GM12874 (cell line): ENCODE results near the gene NTN1.

ENCODE experiments used
- CTCF ChIP-seq: IDR thresholded peaks from 2 replicates; pipeline ENCODE4 v1.5.1; 2011; ENCODE audit warnings: low read depth, mild to moderate bottlenecking, control low read depth, low read length, moderate library complexity; ENCODE audit not compliant: insufficient read depth

NTN1 gene

GRCh38 chr17:9203771-9204425, 182.6 kb downstream of the NTN1 start:
- TF ChIP-seq CTCF = no peak

- TF ChIP-seq CTCF = no peak
Measured at GRCh38 chr17:9204637-9205329, 183.5 kb downstream of the NTN1 start.

GRCh38 chr17:9205520-9206409, 184.5 kb downstream of the NTN1 start:
- TF ChIP-seq CTCF = no peak

- TF ChIP-seq CTCF = no peak
Measured at GRCh38 chr17:9206410-9206703, 185.0 kb downstream of the NTN1 start.

GRCh38 chr17:9206741-9207332, 185.5 kb downstream of the NTN1 start:
- no peak for TF ChIP-seq CTCF

GRCh38 chr17:9208381-9209105, 187.2 kb downstream of the NTN1 start:
- no peak for TF ChIP-seq CTCF

- TF ChIP-seq CTCF = no peak
Measured at GRCh38 chr17:9209347-9209746, 188.0 kb downstream of the NTN1 start.
